ENCODE measurements around the gene KCTD2.
"Not testable (repeated sequence)": the region's sequence is repeated elsewhere in the genome, so short reads cannot be mapped to it uniquely, and the experiment has no call there.

GRCh38 chr17:75025398-75025734 lies 21.7 kb upstream of the KCTD2 start:
- TF ChIP-seq POLR2A, CTCF (IDR thresholded peaks at IDR 0.05): not testable (repeated sequence)
